GM21528 (cell line): Measurements from ENCODE around the gene ACSBG1.

ENCODE experiments used
- ATAC-seq: cut with Tn5 transposase; IDR thresholded peaks from one replicate; pipeline ENCODE4 v1.9.1; 2021; ENCODE audit warnings: mild to moderate bottlenecking, moderate library complexity; ENCODE audit not compliant: unreplicated experiment, low FRiP score

ACSBG1 gene

DNA sequence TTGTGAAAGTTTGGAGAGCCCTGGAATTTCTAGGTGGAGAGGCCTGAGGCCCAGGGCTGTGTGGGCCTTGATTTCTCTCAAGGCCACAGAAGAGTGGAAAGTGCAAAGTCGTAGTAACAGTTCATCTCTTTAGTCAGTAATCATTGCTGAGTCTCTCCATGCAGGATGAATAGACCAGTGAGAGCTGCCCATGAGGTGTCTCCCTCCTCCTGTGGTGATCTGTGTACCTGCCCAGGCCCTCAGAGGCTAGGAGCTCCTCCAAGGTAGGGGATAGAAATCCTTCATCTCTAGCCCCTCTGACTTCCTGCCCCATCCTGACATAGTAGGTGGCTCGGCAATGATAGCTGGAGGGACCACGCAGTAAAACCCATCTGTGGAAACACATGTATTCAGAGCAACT lies 92.0 kb downstream of the ACSBG1 start:
- ATAC-seq = no peak

DNA sequence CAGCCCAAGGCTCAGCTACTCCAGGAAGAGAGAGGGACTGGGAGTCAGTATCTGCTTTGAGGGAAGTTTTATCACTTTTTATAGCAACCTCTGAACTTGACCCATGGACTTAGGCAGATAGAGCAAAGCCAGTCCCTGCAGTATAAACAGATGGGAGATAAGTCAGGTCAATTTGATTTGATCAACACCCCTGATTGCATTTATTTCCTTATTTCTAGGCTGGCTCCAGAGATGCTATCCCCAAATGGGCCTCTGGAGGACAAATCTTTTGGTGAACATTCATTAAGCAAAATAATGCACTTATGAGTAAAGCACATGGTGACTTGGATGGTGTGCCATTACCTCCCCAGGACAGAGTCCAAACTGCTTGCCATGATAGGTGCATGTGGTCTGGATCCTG lies 94.1 kb downstream of the ACSBG1 start:
- ATAC-seq = no peak

DNA sequence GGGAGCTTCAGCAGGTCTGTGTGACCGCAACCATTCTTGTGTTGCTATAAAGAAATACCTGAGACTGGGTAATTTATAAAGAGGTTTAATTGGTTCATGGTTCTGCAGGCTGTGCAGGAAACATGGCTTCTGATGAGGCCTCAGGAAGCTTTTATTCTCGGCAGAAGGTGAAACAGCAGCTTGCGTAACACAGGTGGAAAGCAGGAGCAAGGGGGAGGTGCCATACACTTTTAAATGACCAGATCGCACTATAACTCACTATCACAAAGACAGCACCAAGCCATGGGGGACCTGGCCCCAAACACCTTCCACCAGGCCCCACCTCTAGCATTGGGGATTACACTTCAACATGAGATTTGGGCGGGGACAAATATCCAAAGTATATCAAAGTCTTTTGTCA lies 94.8 kb downstream of the ACSBG1 start:
- ATAC-seq = no peak

DNA sequence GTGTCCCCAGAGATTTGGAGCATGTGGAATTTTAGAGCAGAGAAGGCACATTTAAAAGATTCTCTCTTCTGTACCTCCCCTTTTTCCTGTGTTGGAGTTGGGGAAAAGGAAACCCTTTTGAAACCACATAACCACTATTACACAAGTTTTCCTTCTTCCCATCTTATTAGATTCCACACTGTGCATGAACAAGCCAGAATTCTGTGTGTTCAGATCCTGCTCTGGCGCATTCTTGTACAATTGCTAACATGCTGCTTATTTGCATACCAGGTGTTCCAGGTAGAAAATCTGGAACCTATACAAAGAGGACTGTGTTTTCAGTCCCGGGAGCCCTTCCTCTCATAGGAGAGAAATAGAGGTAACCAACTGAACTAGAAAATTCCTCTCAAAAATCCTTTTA lies 100.6 kb downstream of the ACSBG1 start:
- no peak for ATAC-seq

DNA sequence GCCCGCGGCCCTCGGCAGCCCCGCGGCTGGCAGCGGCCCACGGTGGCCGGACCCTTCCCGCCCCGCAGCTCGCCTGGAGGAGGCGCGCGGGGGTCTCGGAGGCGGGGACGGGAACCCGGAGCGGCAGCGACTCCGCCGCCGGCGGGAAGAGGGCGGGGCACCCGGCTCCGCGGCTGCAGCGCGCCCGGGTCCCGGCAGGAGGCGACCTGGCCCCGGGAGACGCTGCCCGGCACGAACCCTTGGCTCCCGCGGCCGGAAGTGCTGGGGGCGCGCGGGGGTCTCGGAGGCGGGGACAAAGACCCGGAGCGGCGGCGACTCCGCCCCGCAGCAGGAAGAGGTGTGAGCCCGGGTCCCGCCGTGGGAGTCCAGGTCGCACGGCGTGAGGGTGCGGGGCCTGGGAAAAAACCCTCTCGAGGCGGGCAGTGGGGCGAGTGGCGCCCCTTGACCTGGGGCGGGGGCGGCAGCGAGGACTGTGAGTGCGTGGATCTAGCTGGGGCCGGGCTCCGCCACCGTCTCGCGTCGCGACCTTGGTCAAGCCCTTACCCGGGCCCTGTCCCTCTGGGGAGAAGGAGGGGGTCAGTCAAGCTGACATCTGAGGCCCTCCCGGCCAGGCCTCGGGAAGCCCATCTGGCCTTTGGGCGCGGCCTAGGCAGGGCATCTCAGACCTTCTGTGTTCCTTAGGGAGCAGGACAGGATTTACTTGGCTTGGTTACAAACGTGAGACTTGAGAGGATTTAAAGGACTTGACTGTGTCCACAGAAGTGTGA lies 102.9 kb downstream of the ACSBG1 start, which contains the start of gene CIB2:
CIB2 (minus strand) TSS at position 151 of the 767 bp plus-strand sequence. CDS start 230 bp downstream, outside the sequence.
- peak; percentile 68 for ATAC-seq

DNA sequence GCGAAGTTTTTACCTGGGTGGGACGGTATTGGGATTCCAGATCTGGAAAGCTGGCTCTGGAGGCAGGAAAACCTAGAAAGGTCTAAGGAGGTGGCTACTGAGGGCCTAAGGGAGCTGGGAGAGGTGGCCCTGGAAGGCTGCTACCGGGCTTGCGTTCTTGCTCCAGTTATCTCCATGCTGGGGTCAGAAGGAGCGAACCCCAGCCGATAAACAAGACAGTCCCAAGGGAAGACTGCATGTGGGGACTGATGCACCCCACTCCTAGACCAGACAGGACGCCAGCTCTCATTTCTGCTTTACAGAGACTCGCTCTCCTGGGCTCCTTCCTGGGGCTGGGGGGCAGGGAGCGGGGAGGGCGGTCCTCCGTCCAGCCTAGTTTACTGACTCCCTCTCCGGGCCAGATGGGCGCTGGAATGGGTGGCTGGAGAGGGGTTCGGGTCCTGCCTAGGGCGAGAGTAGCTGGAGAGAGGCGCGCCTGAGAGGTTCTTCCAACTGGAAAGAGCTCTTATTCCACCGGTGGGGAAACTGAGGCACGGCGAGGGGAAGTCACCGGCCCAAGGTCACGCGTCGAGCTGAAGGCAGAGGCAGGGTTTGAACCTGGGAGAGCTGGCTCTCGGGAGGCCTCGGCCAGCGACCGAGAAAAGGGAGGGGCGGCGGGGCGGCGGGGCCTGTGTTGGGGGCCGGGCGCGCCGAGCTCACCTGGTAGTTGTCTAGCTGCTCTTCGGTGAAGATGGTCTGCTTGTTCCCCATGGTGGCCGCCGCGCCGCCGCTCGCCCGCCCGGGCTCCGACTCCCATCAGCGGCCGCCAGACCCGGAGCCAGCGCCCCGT lies 103.7 kb downstream of the ACSBG1 start:
- peak; percentile 30 for ATAC-seq

DNA sequence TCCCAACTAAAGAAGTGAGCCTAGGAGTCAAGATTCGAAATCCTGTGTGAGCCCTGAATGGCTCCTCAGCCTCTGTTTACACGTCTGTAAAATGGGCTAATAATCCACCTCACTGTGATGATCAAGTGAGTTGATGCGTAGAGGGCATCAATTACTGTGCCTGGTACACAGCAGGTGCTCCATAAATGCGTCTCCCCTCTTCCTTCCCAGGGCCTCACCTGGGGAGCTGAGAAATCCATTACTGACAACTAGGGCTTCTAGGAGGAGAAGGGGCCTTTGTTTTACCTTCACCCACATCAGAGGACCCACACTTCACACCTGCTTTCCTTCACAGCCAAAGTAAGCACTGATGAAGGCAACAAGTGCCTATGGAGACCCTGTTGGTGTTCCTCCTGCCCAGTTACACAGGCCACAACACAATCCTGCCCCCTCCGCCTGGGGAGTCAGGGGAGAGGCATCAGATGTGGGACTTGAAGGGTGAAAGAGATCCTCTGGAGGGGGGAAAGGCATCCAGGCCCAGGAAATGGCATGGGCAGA lies 104.5 kb downstream of the ACSBG1 start:
- no peak for ATAC-seq

DNA sequence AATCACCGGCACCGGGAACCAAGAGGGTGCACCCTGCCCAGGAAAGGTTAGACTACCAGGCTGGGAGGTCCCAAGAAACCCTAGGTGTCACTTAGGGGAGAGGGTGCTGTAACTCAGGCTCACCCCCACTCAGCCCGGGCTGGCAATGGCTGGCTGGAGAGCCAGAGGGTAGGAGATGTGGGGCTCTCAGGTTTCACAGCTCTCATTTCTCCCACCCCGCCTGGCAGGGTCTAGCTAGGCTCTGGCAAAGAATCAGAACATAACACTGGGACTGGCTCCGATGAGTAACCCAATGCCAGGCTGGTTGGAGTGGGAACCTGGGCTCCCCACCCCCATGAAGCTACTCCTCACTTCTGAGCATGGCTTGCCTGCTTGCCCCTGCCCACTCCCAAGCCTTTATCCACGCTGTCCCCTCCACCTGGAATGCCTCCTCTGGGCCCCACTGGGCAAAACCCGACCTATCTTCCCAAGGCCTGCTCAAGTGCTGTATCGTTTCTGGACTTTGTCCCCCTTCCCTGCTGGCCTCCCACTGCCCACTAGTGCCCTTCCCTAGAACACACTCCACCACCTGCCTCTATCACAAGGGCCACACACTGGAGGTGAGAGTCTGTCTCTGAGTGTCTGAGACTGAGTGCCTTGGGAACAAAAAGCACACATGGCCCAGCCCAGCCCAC lies 105.2 kb downstream of the ACSBG1 start:
- no peak for ATAC-seq

DNA sequence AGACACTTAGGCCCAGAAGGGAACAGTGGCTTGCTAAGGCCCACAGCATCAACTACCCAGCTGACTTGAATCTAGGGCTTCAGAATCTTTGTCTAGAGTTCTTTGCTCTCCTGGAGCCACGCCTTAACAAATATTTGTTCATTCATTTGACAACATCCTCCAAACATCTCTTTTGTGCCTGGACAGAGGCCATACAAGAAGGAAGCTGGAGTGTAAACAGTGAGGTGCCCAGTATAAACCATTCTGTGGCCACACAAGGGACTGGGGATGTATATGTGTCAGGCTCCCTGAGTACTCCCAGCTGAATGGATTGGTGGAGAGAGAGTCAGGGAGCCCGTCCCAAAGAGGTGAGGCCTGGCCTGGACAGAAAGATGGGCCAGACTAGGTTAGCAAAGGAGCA lies 106.5 kb downstream of the ACSBG1 start:
- no peak for ATAC-seq

DNA sequence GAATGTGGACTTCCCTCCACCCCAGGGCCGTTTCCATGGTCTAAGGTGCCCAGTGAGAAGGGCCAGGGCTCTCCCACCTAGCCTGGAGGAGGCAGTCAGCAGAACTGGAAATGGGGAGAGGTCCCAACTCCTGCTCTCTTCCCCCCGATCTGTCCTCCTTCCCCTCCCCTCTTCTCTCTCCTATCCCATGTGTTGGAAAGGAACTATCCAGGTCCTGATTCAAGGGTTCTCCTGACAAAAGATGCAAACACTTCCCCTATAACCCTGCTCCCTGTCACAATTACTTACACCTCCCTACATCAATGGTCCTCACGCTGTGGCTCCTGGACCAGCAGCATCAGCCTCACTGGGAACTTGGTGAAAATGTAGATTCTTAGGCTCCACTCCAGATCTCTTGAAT lies 109.1 kb downstream of the ACSBG1 start:
- ATAC-seq = no peak

DNA sequence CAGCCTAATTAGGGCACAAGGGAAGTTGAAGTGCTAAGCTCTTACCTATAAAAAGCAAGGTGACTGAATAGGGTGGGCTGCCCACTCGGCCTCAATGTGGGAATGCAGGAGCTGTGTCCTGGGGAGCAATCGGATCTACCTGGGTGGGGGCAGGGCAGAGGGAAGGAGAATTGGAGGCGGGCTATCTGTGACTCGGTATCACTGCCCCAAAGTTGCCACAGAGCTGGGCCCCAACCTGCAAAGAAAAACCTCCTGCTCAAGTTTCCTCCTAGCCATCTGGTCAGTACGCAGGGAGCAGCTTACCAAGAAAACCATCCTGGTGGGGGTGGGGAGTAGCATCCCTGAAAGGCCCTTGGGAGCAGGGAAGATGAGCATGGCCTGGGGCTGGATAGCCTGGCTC lies 113.8 kb downstream of the ACSBG1 start:
- ATAC-seq = no peak
